Endodermal cell (in vitro differentiated cells): ENCODE results near the gene RCAN2. TPM values are rescaled to one million over a fixed set of nuclear protein-coding genes. Genes with fewer than 3 reads are reported as not detected.

ENCODE experiments used
- DNase-seq: peaks from one replicate; pipeline ENCODE4 v3.0.0-alpha.2; 2017
- H3K27ac ChIP-seq: 2 replicates; pipeline ENCODE4 v1.5.1; 2013; ENCODE audit warnings: mild to moderate bottlenecking, low read depth, low read length, moderate library complexity
- H3K27me3 ChIP-seq: 2 replicates; pipeline ENCODE4 v1.6.1; 2013; ENCODE audit warnings: mild to moderate bottlenecking, low read length, moderate library complexity; ENCODE audit not compliant: insufficient read depth, control insufficient read depth, poor library complexity, severe bottlenecking
- H3K36me3 ChIP-seq: 2 replicates; pipeline ENCODE4 v1.7.0; 2013; ENCODE audit warnings: mild to moderate bottlenecking, low read length, moderate library complexity; ENCODE audit not compliant: control insufficient read depth, insufficient read depth
- H3K4me1 ChIP-seq: one replicate; pipeline ENCODE4 v1.7.0; 2013; ENCODE audit warnings: low read length; ENCODE audit not compliant: control insufficient read depth, insufficient read depth
- H3K4me3 ChIP-seq: 2 replicates; pipeline ENCODE4 v1.5.1; 2013; ENCODE audit warnings: mild to moderate bottlenecking, low read length, moderate library complexity
- H3K9ac ChIP-seq: 2 replicates; pipeline ENCODE4 v1.6.1; 2013; ENCODE audit warnings: mild to moderate bottlenecking, low read length, moderate library complexity; ENCODE audit not compliant: poor library complexity, severe bottlenecking; ENCODE audit errors: extremely low read depth
- H3K9me3 ChIP-seq: 2 replicates; pipeline ENCODE4 v1.6.1; 2013; ENCODE audit warnings: mild to moderate bottlenecking, low read length, moderate library complexity; ENCODE audit not compliant: control insufficient read depth
- H3K27ac Mint-ChIP-seq: 2 replicates; pipeline ENCODE4 v1.8.0; 2020; ENCODE audit warnings: mixed read lengths
- H3K27me3 Mint-ChIP-seq: 2 replicates; pipeline ENCODE4 v1.8.0; 2021; ENCODE audit warnings: mild to moderate bottlenecking, mixed read lengths; ENCODE audit not compliant: insufficient read depth
- H3K36me3 Mint-ChIP-seq: 2 replicates; pipeline ENCODE4 v1.8.0; 2020; ENCODE audit warnings: low read depth, mixed read lengths
- H3K4me1 Mint-ChIP-seq: 2 replicates; pipeline ENCODE4 v1.8.0; 2020; ENCODE audit warnings: mixed read lengths
- H3K4me3 Mint-ChIP-seq: 2 replicates; pipeline ENCODE4 v1.8.0; 2020; ENCODE audit warnings: mild to moderate bottlenecking, moderate library complexity, mixed read lengths
- H3K9me3 Mint-ChIP-seq: 2 replicates; pipeline ENCODE4 v1.8.0; 2020; ENCODE audit warnings: mild to moderate bottlenecking, mixed read lengths
- WGBS, 2 experiments: methylation state at CpG; one replicate each; pipeline versions ENCODE4 v1.1.5 to v1.1.7; 2013; ENCODE audit warnings: missing lambda C conversion rate in 2 of 2, mixed read lengths in 1 of 2; ENCODE audit not compliant: insufficient coverage in 1 of 2, insufficient read length in 1 of 2; 5-methylcytosine and 5-hydroxymethylcytosine counted together
- total RNA-seq, 2 donors: library from RNA; stranded (reverse); fragmentation: NEBNext Ultra II Directional in 1 of 2; extraction: Animal tissue kit (Norgen Biotek cat#: 25700) in 1 of 2; gene quantifications; 2 replicates in 1 of 2; 3 replicates in 1 of 2; pipeline ENCODE4 v1.2.1, GENCODE V29; 2021
- TF ChIP-seq, protein P1 (sequence below): fragments of 200-600 bp; sonication (generic); conservative IDR thresholded peaks from 2 replicates; pipeline ENCODE4 v1.5.0; 2021; ENCODE audit warnings: antibody characterized with exemption, mild to moderate bottlenecking

Gene RCAN2
- total RNA-seq, 2 donors from 2014 or later: 15.7 to 16.7 TPM

DNA sequence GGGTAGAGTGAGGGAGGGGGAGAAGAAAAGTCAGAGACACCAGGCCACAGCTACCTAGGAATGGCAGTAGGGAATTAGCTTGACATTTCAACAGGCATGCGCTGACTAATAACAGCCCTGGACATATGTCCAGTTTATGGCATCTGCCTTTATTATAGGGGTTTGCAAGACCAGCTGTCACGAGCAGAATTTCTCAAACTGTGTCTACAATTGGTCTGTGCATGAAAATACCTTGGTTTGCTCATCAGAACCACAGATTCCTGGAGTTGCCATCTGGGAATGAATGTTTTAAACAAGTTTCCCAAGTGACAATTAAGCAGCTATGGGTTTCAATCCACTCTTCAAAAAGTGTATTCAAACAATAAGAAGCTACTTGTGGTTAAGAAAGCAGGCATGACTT lies 210.1 kb downstream of the RCAN2 start:
- H3K4me1 ChIP-seq: no peaks in the 10 kb centered on the region
- no peaks in the 10 kb centered on the region for H3K4me1 Mint-ChIP-seq
- H3K36me3 Mint-ChIP-seq: no peaks in the 10 kb centered on the region
- H3K27ac Mint-ChIP-seq: no peak overlapping the region
- no peaks in the 10 kb centered on the region for H3K27me3 ChIP-seq
- no peak overlapping the region for H3K27ac ChIP-seq
- no peaks in the 10 kb centered on the region for H3K36me3 ChIP-seq
- DNase-seq: no peak
- H3K9me3 ChIP-seq: no peaks in the 10 kb centered on the region
- H3K4me3 ChIP-seq: no peak overlapping the region
- TF ChIP-seq, protein P1, sequence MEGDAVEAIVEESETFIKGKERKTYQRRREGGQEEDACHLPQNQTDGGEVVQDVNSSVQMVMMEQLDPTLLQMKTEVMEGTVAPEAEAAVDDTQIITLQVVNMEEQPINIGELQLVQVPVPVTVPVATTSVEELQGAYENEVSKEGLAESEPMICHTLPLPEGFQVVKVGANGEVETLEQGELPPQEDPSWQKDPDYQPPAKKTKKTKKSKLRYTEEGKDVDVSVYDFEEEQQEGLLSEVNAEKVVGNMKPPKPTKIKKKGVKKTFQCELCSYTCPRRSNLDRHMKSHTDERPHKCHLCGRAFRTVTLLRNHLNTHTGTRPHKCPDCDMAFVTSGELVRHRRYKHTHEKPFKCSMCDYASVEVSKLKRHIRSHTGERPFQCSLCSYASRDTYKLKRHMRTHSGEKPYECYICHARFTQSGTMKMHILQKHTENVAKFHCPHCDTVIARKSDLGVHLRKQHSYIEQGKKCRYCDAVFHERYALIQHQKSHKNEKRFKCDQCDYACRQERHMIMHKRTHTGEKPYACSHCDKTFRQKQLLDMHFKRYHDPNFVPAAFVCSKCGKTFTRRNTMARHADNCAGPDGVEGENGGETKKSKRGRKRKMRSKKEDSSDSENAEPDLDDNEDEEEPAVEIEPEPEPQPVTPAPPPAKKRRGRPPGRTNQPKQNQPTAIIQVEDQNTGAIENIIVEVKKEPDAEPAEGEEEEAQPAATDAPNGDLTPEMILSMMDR: no peak
- H3K9me3 Mint-ChIP-seq: no peaks in the 10 kb centered on the region
- no peak overlapping the region for H3K4me3 Mint-ChIP-seq
- no peaks in the 10 kb centered on the region for H3K27me3 Mint-ChIP-seq
- 85 to 92% methylated on average over 2 of the region's 2 CpGs for WGBS, 2 experiments
- no peak overlapping the region for H3K9ac ChIP-seq

DNA sequence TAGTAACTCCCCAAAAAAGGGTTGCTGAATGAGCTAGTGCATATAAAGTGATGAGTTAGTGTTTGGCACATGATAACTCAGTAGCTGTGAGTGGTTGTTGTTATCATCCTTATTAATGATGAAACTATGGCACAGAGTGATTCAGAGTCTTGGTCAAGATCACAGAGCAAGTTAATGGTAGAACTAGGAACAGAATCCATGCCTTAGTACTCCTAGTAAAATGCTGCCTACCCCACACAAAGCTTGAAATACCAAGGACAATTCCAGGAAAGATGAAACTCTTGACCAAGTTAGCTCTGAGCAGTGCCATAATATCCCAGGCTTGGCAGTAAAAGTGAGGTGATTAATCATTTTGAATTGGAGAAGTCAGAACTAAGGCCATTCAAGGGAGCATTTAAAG lies 211.4 kb downstream of the RCAN2 start:
- no peak overlapping the region for H3K27ac Mint-ChIP-seq
- no peaks in the 10 kb centered on the region for H3K36me3 Mint-ChIP-seq
- Histone ChIP-seq H3K9ac (no peak overlapping the region), H3K4me3 (no peak overlapping the region), H3K27me3 (no peaks in the 10 kb centered on the region), H3K36me3 (no peaks in the 10 kb centered on the region), H3K9me3 (no peaks in the 10 kb centered on the region), H3K4me1 (no peaks in the 10 kb centered on the region), H3K27ac (no peak overlapping the region)
- H3K4me3 Mint-ChIP-seq: no peak overlapping the region
- TF ChIP-seq, protein P1: no peak
- no peaks in the 10 kb centered on the region for H3K9me3 Mint-ChIP-seq
- no peaks in the 10 kb centered on the region for H3K27me3 Mint-ChIP-seq
- DNase-seq: no peak
- no peaks in the 10 kb centered on the region for H3K4me1 Mint-ChIP-seq

DNA sequence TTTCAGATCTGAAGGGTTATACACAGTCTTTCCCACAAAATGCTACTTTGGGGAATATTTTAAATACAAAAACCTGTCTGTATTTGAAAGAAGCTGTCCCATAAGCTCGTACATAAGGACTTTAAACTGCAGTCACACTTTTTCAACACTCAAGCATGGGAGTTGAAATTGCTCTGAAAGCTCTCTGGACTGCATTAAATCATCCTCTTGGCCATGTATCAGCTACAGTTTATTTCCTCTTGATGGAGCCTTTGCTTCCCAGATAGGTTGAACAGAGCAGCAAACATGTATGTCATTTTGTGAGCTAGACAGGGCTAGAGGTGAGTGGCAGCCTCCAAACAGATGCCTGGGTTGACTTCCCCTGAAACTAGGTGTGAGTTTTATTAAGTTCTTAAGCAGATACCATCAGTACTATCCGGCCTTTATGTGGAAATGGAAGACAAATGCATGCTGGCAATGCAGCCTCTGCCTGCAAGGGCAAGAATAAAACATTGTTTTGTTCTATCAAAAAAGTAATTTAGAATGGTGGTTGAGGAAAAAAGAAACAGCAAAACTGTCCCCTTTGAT lies 214.6 kb downstream of the RCAN2 start:
- no peaks in the 10 kb centered on the region for H3K4me1 ChIP-seq
- H3K4me3 Mint-ChIP-seq: no peak overlapping the region
- H3K4me1 Mint-ChIP-seq: no peaks in the 10 kb centered on the region

More for the DNA sequence above, 214.6 kb downstream of the RCAN2 start:
- TF ChIP-seq, protein P1: no peak
- Mint-ChIP-seq H3K27ac (no peak overlapping the region), H3K27me3 (no peaks in the 10 kb centered on the region), H3K9me3 (no peaks in the 10 kb centered on the region), H3K36me3 (no peaks in the 10 kb centered on the region)
- DNase-seq: no peak
- no peak overlapping the region for H3K9ac ChIP-seq
- H3K36me3 ChIP-seq: no peaks in the 10 kb centered on the region
- no peaks in the 10 kb centered on the region for H3K27me3 ChIP-seq
- no peak overlapping the region for H3K27ac ChIP-seq
- 86 to 100% methylated on average over 2 of the region's 2 CpGs for WGBS, 2 experiments
- H3K4me3 ChIP-seq: no peak overlapping the region
- no peaks in the 10 kb centered on the region for H3K9me3 ChIP-seq
